DMS 273 (cell line): ENCODE data around the gene TIMP1.

ENCODE experiments used
- DNase-seq: peaks from one replicate; lab custom pipeline; 2025; ENCODE audit not compliant: unreplicated experiment; lab: John Stamatoyannopoulos, UW

TIMP1 gene

DNA sequence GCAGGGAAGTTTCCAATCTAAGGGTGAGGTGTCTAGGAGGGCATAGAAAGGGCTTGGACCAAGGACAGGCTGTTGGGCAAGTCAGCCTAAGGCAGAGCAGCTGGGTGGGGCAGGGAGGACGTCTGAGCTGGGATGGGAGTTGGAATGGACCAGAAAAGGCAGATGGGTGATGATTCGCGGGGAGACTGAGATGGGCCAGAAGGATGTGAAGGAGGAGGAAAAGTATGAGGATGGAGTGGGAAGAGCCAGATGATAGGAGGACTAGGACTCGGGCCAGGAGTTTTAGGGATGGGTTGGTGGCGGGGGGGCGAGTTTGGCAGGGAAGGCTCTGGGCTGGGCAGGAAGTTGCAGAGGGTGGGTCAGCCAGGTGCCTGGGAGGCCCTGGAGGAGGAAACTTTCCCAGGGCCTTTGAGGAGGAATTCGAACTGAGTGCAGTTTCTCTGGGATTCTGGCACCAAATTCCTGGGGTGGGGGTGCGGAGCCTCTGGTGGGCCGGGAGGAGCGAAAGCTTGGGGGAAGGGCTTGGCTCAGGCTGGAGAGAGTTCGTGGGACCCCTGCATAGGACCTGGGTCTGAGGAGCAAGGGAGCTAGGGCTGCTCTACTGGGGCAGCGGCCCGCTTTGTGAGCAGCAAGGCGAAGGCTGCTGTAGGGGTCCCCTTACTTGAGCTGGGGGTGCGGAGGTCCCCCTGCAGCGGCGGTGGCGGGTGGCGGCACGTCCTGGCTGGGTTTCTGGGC is 8.7 kb upstream of the TIMP1 start:
- peak; percentile 43 for DNase-seq

DNA sequence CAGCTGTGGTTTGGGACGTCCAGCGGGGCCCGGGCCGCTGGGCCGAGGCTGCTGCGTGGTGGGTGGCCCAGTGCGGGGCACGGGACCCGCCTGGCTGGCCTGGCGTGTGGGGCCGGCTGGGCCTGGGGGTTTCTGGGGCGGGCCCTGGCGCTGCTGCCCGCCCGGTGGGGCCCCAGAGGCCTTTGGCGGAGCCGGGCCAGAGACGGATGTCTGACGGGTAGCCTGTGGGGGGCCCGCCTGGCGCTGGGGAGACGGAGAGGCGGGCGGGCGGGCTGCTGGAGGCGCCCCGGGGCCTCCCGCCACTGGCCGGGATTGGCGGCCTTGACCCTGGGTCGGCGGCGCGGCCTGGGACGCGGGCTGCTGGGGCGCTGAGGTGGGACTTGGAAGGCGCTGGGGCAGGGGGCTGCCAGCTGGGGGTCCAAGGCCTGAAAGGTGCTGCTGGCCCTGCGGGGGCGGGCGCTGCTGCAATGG is 8.1 kb upstream of the TIMP1 start:
- DNase-seq: no peak

DNA sequence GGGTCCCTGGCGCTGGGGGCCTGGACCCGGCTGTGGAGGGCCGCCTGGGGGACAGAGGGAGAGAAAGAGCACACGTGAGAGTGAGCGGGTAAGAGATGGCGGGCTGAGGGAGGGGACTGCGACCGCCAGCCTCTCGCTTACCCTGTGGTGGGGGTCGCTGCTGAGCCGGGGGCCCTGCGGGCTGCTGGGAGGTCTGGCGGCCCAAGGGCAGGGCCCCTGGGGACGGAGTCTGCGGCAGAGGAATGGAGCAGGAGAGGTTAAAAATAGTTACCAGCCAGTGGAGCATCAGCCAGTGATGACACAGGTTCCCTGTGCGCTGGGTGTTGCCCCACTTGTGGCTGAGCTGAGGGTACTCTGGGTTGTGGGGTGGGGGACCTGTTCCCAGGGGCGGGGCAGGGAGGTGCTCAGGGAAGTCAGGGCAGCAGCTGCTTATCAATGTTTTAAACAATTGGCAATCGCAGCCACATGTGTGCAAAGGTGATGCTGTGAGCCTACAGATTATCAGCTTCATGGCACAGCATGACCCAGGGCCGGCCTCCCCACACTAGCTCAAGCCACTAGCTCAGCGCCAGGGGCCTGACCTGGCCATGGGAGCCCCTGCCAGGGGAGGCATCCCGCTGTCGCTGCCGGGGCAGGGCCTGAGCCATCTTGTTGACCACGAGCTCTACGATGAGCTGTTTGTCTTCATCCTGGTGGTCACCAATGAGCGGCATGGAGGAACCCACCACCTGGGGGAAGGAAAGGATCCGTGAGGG is 7.5 kb upstream of the TIMP1 start:
- no peak for DNase-seq

DNA sequence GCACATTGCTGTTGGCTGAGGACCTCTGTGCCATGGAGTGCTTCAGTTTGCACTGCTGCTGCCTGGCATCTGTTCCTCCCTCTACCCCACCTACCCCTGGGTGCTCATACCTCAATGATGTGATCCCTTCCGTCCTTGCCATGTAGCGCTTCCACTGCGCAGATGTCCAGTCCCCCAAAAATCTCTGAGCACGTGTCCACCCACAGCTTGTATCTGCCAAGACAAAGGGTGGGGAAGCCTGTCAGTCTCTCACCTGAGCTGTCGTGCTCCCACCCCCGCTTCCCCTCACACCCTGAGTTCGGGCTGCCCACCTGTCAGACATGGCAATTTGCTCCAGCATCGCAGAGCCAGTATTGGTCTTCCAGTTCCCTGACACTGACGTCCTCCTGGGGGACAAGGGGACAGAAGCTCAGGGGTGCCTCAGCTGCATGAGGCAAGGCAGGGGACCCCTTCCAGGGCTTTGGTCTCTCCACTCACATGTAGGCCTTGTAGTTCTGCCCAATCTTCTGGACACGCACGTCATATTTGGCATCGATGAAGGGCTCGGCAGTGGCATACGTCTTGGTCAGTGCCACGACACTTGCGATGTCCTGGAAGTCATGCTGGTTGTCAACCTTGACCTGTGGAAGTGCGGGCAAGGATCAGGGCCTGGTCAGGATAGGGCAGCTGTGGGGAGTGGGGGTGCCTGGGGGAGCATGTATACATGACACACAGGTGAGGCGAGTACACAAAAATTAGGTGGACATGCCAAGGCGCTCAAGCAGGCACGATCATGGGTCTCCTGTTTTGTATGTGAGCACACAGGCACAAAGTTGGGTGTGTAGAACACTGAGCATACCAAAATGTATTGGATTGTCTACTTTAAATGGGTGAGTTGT is 6.0 kb upstream of the TIMP1 start:
- DNase-seq: no peak

DNA sequence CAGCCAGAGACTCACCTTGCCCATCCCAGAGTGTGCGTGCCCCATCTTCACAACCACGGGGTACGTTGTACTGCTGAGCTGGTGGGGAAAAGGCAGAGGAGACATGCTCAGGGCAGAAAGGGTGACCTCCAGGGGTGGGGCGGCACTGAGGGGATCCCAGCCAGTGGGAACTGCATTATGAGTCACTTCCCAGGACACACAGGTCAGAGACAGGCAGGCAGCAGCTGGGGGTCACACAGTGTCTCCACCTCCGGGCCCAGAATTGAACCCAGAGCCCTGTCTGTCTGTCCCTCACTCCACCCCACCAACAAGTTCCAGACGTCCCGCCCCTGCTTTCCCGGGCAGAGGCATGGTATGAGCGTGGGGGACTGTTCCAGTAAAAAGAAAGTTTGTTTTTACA is 4.8 kb upstream of the TIMP1 start:
- DNase-seq: no peak

DNA sequence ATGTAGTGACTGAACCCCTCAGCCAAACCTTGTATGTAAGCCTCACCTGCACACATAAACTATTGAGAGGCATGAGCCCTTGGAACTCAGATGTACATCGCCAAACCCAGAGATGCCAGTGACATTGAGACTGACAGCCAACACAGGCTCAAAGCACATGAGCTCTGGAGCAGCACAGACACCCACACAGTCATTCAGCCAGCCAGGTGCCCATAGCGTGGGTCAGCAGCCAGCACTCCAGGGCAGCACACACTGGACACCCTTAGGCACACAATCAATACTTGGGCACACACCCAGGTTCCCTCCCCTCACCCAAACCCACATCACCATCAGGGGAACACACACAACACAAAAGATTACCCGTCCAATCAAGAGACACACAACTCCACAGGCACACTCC is 4.3 kb upstream of the TIMP1 start:
- DNase-seq: no peak

DNA sequence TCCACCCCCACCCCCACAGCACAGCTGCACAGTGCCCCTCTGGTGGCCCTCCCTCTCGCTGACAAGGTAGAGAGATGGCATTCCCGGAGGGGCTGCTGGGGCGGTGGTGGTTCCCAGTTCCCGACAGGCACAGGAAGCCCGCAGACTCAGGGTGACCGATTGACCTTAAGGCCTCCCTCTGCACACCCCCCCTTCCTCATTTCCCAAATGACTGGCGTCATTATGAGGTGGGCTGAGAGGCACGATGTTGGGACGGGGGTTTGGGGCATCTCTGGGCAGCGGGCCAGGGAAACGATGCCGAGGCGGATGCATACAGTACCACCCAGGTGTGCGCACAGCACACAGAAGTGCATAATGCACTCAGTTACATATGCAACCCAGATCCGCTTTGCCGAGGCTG is 3.5 kb upstream of the TIMP1 start:
- DNase-seq: no peak

DNA sequence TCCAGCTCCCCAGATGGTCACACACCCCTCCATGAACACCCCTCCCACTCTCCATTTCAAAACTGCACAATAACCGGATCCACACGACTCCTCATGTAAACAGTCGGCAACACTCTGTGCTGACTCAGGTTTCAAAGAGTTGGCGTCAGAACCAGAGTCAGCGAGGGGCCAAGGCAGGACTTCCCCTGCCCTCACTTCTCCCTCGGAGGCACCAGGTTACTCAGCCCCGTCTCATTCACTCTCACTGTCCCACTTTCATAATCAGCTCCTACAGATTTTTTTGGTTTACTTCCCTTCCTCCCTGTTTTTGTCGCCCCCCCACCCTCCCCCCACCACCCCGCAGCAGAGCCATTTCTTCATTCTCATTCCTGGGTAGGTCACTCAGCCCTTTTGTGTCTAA is 2.7 kb upstream of the TIMP1 start:
- DNase-seq: no peak

DNA sequence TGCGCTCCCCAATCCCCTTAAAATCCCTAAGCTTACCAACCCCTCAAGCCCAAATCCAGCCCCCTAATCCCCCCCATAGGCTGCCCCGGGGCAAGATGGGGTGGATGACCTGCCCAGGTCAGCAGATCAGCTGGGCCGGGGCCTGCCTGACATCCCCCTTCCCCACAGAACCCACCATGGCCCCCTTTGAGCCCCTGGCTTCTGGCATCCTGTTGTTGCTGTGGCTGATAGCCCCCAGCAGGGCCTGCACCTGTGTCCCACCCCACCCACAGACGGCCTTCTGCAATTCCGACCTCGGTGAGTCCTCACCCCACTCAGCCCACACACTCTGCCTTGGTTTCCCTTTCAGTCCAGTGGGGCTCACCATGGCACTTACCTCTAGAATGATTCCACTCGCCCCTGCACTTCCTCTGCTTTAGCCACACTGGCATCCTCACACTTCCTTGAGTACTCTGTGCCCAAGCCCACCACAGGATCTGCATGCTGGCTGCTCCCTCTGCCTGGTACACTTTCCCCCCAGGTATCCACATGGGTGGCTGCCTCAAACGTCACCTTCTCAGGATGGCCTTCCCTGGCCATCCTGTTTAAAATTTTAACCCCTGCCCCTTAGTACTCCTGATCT is 1.1 kb downstream of the TIMP1 start:
- DNase-seq: no peak

DNA sequence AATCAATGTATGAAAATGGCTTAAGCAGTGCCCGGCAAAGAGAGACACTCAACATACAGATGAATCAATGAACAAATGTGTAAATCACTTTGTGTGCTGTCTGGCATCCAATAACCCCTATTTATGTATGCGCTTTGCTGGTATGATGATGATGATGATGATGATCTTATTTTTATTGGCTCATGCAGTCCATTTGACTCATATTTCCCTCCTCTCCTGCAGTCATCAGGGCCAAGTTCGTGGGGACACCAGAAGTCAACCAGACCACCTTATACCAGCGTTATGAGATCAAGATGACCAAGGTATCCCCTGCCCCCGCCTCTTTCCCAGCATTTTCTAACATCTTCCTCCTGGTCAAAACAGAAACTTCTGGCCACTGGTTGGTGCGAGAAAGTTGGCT is 2.5 kb downstream of the TIMP1 start:
- no peak for DNase-seq

DNA sequence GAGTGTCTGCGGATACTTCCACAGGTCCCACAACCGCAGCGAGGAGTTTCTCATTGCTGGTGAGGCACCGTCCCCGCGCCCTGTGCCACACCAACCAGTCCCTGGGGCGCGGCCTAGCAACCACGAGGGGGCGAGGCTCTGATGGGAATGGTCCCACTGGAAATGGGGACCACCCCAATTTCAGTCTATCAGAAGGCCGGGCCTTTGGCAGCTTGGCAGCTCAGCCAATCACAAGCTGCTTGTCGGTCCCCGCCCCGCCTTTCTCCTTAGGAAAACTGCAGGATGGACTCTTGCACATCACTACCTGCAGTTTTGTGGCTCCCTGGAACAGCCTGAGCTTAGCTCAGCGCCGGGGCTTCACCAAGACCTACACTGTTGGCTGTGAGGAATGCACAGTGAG is 3.0 kb downstream of the TIMP1 start:
- DNase-seq: no peak

DNA sequence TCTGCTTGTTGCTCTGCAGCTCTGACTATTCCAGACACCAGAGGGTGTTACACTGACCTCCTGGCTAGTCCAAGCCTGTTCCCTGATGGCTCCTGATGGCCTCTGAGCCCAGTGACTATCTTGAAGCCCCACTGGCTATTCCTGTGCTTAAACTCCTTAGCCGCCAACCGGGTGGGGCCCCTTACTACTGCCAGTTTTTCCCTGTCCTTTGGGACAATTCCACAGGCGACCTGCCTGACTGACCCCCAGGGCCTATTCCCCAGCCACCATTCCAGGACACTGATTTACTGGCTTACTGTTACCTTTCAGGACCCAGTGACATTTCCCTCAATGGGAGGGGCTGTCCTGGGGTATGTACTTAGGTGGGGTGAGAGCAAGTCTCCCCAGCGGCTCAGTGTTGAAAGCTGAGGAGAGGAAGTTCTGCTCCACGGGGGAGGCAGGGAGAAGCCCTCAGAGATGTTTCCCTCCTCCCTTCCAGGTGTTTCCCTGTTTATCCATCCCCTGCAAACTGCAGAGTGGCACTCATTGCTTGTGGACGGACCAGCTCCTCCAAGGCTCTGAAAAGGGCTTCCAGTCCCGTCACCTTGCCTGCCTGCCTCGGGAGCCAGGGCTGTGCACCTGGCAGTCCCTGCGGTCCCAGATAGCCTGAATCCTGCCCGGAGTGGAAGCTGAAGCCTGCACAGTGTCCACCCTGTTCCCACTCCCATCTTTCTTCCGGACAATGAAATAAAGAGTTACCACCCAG is 4.0 kb downstream of the TIMP1 start:
- no peak for DNase-seq

DNA sequence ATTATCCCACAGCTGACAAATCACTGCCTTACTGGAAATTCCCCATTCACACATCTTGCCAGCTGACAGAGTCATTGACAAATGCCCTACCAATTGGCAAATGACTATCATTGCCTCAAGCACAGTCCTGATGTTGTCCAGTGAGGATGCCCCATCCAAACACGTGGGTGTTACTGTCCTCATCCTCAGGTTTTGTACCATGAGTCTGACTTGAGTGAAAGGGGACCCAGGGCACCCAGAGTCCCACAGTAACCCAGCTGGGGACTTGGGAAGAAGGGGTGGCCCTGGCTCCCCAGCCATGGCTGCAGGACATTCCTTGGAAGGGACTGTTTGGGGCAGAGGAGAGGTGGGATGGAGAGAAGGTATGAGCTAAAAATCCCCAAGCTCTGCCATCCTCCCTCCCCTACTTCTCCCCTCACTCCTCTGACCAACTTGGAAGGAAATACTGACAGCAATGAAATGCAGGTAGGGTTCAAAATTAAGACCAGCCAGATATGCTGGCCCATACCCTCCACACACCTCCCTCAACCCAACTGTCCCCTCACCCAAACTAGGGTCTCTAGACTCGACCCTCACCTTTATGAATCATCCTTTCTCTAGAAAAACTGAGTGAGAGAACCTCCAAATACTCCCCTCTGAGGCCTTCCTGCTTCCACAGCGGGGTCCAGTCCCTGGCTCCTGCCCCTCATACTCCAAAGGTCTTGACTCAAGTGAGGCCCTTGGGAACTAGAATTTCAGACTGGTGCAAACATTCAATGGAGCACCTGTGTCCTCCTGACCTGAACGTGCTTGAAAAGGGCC is 5.1 kb downstream of the TIMP1 start:
- DNase-seq: no peak

DNA sequence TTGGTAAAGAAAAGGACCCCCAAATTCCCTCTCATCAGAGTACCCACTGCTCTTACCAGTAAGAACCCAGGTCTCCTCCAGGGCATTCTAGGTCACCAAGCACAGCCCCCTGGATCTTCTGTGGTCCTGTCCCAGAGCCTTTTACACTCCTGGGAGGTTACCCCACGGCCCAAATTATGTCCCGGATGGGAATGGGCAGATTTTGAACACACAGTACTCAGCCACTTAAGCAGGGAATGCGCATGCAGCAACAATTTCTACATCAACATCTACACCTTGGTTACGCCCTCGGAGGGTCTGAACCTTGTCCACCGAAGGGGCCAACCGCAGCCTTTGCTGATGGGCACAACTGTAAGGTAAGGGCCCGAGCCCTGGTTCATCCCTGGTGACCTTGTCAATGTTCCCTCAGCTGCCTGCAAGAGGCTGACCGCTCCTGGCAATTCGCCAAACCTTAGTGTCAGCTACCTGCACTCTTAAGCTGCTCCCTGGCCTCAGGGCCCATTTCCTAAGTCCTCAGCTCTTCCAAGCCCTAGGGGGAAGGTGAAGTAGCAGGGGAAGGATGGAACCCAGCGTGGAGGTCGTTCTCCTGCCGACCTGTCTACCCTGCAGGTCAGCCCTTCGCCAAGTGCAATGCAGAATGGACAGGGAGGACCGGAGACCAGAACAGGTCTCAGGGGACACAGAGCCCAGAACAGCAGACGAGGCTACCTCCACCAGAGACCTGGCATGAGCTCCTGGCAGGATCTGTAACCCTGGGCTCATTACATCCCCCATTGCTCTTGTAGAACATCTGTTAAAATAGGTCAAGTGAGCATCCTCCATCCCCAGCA is 5.9 kb downstream of the TIMP1 start:
- no peak for DNase-seq

DNA sequence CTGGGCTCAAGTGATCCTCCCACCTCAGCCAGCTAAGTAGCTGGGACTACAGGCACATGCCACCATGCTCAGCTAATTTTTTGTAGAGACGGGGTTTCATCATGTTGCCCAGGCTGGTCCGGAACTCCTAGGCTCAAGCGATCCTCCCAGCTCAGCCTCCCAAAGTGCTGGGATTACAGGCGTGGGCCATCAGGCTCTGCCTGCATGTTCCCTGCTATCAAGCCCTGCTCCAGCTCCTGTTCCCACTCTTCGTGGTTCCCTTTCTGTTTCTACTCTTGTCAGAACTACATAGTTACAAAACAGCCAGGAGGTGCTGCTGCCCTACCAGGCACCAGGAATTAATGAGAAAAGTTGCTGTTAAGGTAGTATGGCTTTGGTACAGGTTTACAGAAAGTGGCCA is 8.7 kb downstream of the TIMP1 start:
- no peak for DNase-seq

DNA sequence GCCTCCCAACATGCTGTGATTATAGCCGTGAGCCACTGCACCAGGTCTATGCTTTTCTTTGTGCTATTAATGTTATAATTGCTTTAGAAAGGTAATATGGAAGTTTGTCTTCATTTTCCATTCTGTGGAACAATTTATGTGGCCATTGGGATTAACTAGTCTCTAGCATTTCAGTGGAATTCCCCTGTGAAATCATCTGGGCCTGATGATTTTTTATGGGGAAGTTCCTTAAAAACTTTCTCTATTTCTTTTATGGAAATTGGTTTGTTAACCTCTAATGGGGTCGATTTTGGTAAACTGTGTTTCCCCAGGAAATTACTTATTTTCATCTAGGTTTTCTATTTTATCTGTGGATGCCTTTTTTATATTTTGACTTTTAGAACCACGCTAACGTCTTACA is 11.3 kb downstream of the TIMP1 start:
- DNase-seq: no peak

DNA sequence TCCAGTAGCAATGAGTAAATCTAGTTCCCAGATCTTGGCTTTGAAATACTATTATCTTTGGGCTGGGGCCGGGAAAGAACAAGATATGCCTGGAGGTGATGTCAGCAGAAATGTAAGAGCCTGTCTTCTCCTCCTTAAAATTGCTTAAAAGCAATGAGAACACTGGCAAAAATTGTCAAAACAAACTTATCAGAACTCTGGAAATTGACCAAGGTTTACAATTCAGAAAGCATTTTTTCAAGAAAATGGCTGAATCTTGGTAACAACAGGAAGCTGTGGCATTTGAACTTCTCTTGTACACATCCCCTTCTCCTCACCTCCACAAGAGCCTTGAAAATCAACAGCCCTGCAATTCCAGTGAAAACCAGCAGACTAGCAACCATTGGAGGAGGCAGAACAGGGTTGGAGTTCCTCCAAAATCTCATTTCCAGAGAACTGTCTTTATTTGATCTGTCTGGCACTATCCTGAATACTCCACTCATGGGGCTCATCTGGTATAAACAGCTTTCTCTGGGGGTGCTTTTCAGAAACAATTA is 13.5 kb downstream of the TIMP1 start:
- DNase-seq: no peak

DNA sequence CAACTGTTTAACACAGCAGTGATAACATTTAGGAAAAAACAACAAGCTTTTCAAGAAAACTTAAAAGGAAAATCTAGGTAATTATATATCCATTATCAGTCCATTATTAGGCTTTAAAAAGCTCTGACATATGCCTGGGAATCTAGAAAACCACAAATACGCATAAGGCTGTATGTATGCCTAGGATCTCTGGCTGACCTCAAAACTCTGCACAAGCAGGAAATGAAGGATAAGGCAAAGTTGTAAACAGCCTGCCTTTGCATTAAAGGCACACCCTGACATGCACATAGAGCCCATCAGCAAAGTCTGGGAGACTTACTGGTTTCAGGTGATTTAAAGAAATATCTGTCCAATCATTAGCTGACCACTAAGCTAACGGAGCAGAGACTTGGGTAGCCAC is 14.0 kb downstream of the TIMP1 start:
- no peak for DNase-seq

DNA sequence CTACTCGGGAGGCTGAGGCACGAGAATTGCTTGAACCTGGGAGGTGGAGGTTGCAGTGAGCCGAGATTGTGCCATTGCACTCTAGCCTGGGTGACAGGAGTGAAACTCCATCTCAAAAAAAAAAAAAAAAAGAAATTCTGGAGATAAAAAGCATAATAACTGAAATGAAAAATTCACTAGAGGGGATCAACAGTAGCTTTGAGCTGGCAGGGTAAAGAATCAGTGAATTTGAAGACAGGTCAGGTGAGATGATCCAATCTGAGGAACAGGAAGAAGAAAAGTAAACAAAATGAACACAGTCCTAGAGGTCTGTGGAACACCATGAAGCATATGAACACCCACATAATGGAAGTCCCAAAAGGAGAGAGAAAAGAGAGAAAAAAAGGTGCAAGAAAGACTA is 15.0 kb downstream of the TIMP1 start:
- DNase-seq: no peak
